ENCODE data around the gene TSPAN14. TPM values are rescaled to one million over a fixed set of nuclear protein-coding genes. Genes with fewer than 3 reads are reported as not detected.

The TSPAN14 gene
- total RNA-seq, 1 experiment from 2014 or later, result 116 TPM

DNA sequence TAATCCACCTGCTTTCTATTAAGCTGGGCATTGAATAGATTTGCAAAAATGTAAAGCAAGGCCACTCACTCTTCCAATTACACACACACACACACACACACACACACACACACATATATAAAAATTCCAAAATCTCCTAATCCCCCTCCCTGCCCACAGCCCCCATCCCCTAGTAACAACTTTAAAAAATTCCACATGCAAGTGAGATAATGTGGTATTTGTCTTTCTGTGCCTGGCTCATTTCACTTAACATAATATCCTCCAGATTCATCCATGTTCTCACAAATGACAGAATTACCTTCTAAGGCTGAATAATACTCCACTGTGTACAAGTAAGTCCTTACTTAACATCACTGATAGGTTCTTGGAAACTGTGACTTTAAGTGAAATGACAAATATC is 107.8 kb downstream of the TSPAN14 start:
- no peak overlapping the region for H3K27ac Mint-ChIP-seq (ENCODE audit: unreplicated experiment)
- CTCF ChIA-PET, result no interaction called here
- intact Hi-C loops (cut with micrococcal nuclease; ENCODE audit: unreplicated experiment), result no loop called here
- H3K9me3 Mint-ChIP-seq (ENCODE audit: low read depth, unreplicated experiment), result no peaks in the 10 kb centered on the region
- H3K36me3 Mint-ChIP-seq (ENCODE audit: insufficient read depth, unreplicated experiment), result no peaks in the 10 kb centered on the region
- DNase-seq, result no peak
- TF ChIP-seq, protein P1, sequence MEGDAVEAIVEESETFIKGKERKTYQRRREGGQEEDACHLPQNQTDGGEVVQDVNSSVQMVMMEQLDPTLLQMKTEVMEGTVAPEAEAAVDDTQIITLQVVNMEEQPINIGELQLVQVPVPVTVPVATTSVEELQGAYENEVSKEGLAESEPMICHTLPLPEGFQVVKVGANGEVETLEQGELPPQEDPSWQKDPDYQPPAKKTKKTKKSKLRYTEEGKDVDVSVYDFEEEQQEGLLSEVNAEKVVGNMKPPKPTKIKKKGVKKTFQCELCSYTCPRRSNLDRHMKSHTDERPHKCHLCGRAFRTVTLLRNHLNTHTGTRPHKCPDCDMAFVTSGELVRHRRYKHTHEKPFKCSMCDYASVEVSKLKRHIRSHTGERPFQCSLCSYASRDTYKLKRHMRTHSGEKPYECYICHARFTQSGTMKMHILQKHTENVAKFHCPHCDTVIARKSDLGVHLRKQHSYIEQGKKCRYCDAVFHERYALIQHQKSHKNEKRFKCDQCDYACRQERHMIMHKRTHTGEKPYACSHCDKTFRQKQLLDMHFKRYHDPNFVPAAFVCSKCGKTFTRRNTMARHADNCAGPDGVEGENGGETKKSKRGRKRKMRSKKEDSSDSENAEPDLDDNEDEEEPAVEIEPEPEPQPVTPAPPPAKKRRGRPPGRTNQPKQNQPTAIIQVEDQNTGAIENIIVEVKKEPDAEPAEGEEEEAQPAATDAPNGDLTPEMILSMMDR (IDR thresholded peaks at IDR 0.05; ENCODE audit: unreplicated experiment), result no peak
- H3K4me3 Mint-ChIP-seq (ENCODE audit: low read depth, unreplicated experiment), result no peak overlapping the region
- H3K4me1 Mint-ChIP-seq (ENCODE audit: low read depth, unreplicated experiment), result no peaks in the 10 kb centered on the region
- H3K27me3 Mint-ChIP-seq (ENCODE audit: unreplicated experiment), result peaks cover 35% of the 10 kb centered on the region
- no TSS peak for BruUV-seq (replicated peaks)

DNA sequence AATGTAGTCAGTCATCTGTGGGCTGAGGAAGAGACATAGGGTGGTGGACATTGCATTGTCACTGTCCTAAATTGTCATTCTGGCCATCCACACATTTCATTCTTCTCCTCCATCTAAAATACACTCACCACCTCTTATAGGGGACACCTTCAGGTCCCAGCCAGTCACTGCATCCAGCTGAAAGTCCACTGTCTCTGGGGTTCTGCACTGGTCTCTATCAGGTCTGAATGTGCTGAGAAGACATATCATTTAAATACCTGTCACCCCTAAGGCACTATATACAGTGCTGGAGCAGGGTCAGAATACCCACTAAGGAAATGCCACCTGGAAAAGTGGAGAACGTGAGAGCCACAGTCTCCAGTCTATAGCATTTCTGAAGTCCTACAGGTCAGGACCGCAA is 113.2 kb downstream of the TSPAN14 start:
- TF ChIP-seq, protein P1 (IDR thresholded peaks at IDR 0.05; ENCODE audit: unreplicated experiment), result no peak
- intact Hi-C loops (cut with micrococcal nuclease; ENCODE audit: unreplicated experiment), result no loop called here
- no peak overlapping the region for H3K4me3 Mint-ChIP-seq (ENCODE audit: low read depth, unreplicated experiment)
- H3K4me1 Mint-ChIP-seq (ENCODE audit: low read depth, unreplicated experiment), result no peaks in the 10 kb centered on the region
- H3K36me3 Mint-ChIP-seq (ENCODE audit: insufficient read depth, unreplicated experiment), result no peaks in the 10 kb centered on the region
- CTCF ChIA-PET, result no interaction called here
- no peak for DNase-seq
- BruUV-seq (replicated peaks), result no TSS peak
- H3K9me3 Mint-ChIP-seq (ENCODE audit: low read depth, unreplicated experiment), result no peaks in the 10 kb centered on the region
- peaks cover 68% of the 10 kb centered on the region for H3K27me3 Mint-ChIP-seq (ENCODE audit: unreplicated experiment)
- H3K27ac Mint-ChIP-seq (ENCODE audit: unreplicated experiment), result no peak overlapping the region

DNA sequence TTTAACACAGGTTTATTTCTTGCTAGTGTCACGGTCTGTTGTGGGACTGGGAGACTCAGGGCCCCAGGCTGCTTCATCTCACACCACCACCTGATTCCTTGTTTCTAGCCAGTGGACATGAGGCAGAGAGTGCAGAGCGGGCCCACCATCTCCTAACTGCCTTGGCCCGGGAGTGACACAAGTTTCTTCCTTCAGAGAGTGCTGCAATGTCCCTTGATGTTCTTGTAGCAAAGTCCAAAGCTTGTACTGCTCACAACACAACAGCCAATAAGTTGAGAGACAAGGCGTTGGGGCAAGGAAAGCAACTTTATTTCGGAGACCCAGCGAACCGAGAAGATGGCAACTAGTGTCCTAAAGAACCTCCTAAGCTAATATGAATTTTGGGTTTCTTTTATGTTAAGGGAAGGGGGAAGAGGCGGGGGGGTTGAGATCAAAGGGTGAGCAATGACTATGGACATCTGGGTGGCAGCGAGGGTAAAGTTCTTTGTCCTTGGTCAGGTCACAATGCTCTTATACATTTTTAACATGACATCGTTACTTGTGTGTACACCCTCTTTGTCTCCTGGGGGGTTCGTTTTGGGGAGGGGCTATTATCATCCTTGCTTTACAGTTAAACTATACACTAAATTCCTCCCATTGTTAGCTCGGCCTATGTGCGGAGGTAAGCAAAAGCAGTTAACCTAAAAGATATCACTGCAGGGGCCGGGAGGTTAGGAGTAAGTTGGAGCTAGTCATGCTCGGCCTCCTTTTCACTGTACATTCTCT is 115.2 kb downstream of the TSPAN14 start:
- no peaks in the 10 kb centered on the region for H3K4me1 Mint-ChIP-seq (ENCODE audit: low read depth, unreplicated experiment)
- no peak overlapping the region for H3K4me3 Mint-ChIP-seq (ENCODE audit: low read depth, unreplicated experiment)
- H3K27ac Mint-ChIP-seq (ENCODE audit: unreplicated experiment), result no peak overlapping the region
- TF ChIP-seq, protein P1 (IDR thresholded peaks at IDR 0.05; ENCODE audit: unreplicated experiment), result no peak
- no TSS peak for BruUV-seq (replicated peaks)
- no peak for DNase-seq
- H3K9me3 Mint-ChIP-seq (ENCODE audit: low read depth, unreplicated experiment), result no peaks in the 10 kb centered on the region
- CTCF ChIA-PET, result interaction anchor here (0.5 to 0.9 kb wide), 3 partner anchors 14 to 27 kb away, joined by 6 to 9 read pairs (median 6); no protein-coding TSS in a partner anchor
- intact Hi-C loops (cut with micrococcal nuclease; ENCODE audit: unreplicated experiment), result no loop called here
- H3K27me3 Mint-ChIP-seq (ENCODE audit: unreplicated experiment), result peaks cover 59% of the 10 kb centered on the region
- H3K36me3 Mint-ChIP-seq (ENCODE audit: insufficient read depth, unreplicated experiment), result no peaks in the 10 kb centered on the region

DNA sequence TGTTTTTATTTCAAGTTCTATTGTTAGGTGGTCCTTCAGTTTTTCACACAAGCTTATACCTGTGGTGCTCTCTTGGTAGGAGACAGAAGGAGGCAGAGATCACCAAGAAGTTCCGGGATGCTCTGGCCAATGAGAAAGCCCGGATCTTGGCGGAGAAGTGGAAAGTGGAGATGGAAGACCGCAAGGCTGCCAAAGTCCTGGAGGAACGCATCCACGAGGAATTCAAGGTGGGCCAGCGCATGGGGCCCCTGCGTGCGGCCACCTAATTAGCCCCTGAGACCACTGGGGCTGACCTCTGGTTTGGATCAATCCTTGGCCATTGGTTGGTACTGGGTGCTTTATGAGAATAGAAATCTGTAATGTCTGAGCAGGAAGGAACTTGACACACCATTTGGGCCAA is 117.2 kb downstream of the TSPAN14 start:
- no TSS peak for BruUV-seq (replicated peaks)
- Mint-ChIP-seq H3K4me1 (ENCODE audit: low read depth, unreplicated experiment) (no peaks in the 10 kb centered on the region), H3K4me3 (ENCODE audit: low read depth, unreplicated experiment) (no peak overlapping the region), H3K27ac (ENCODE audit: unreplicated experiment) (no peak overlapping the region), H3K27me3 (ENCODE audit: unreplicated experiment) (peaks cover 39% of the 10 kb centered on the region), H3K9me3 (ENCODE audit: low read depth, unreplicated experiment) (no peaks in the 10 kb centered on the region), H3K36me3 (ENCODE audit: insufficient read depth, unreplicated experiment) (no peaks in the 10 kb centered on the region)
- no peak for DNase-seq
- TF ChIP-seq, protein P1 (IDR thresholded peaks at IDR 0.05; ENCODE audit: unreplicated experiment), result no peak
- intact Hi-C loops (cut with micrococcal nuclease; ENCODE audit: unreplicated experiment), result no loop called here
- CTCF ChIA-PET, result interaction anchor here (0.7 kb wide), 1 partner anchor 131 kb away, joined by 5 read pairs; no protein-coding TSS in a partner anchor
